CD4-positive, alpha-beta T cell (primary cell): Measurements from ENCODE around the gene TULP4. TPM values are rescaled to one million over a fixed set of nuclear protein-coding genes. Genes with fewer than 3 reads are reported as not detected.

Experiments
- ATAC-seq: fragments of 200-7000 bp; cut with Tn5 transposase; one replicate; pipeline ENCODE4 v1.10.0; 2022; ENCODE audit warnings: mild to moderate bottlenecking; ENCODE audit not compliant: poor library complexity
- CTCF ChIA-PET: fragments of 350-600 bp; sonication (Branson Sonifier 250); formaldehyde crosslinking; loops from one replicate; lab custom pipeline; 2021; ENCODE audit warnings: antibody characterized with exemption, inconsistent platforms; lab: Charles Lee
- POLR2A ChIA-PET: fragments of 350-600 bp; sonication (Branson Sonifier 250); formaldehyde crosslinking; loops from one replicate; lab custom pipeline; 2021; ENCODE audit warnings: antibody characterized with exemption, inconsistent platforms; lab: Charles Lee
- DNase-seq, 14 experiments: peaks; one replicate each; pipeline ENCODE4 v3.0.0-alpha.2; 2013 to 2020; ENCODE audit warnings: mixed read lengths in 2 of 14
- H3K27ac ChIP-seq, 2 donors: one replicate each; pipeline versions ENCODE4 v1.5.1 to v1.7.0; 2013; ENCODE audit warnings: low read length in 2 of 2, low read depth in 1 of 2, mild to moderate bottlenecking in 1 of 2
- H3K27me3 ChIP-seq, 2 experiments: 1 replicate in 1 of 2; 2 replicates in 1 of 2; pipeline versions ENCODE4 v1.6.1 to v1.7.0; 2013; ENCODE audit warnings: low read length in 2 of 2, control low read depth in 1 of 2, mild to moderate bottlenecking in 1 of 2, moderate library complexity in 1 of 2; ENCODE audit not compliant: insufficient read depth in 2 of 2, control insufficient read depth in 1 of 2
- H3K36me3 ChIP-seq: one replicate; pipeline ENCODE4 v1.6.1; 2013; ENCODE audit warnings: low read length, control low read depth; ENCODE audit not compliant: insufficient read depth
- H3K4me1 ChIP-seq: one replicate; pipeline ENCODE4 v1.6.1; 2013; ENCODE audit warnings: low read length, control low read depth; ENCODE audit not compliant: insufficient read depth
- H3K4me3 ChIP-seq: one replicate; pipeline ENCODE4 v1.5.1; 2013; ENCODE audit warnings: mild to moderate bottlenecking, low read length, moderate library complexity
- H3K9me3 ChIP-seq, 2 experiments: 1 replicate in 1 of 2; 2 replicates in 1 of 2; pipeline versions ENCODE4 v1.6.1 to v1.7.0; 2013; ENCODE audit warnings: low read length in 2 of 2, mild to moderate bottlenecking in 2 of 2, control low read depth in 1 of 2, moderate library complexity in 1 of 2; ENCODE audit not compliant: control insufficient read depth in 1 of 2, insufficient read depth in 1 of 2
- H3K27ac Mint-ChIP-seq: one replicate; pipeline ENCODE4 v1.8.0; 2020; ENCODE audit warnings: mixed read lengths
- H3K27me3 Mint-ChIP-seq: one replicate; pipeline ENCODE4 v1.8.0; 2021; ENCODE audit warnings: mixed read lengths
- H3K36me3 Mint-ChIP-seq: one replicate; pipeline ENCODE4 v1.8.0; 2021; ENCODE audit warnings: low read depth, mixed read lengths
- H3K4me1 Mint-ChIP-seq: one replicate; pipeline ENCODE4 v1.8.0; 2021; ENCODE audit warnings: low read depth, mixed read lengths
- H3K4me3 Mint-ChIP-seq: one replicate; pipeline ENCODE4 v1.8.0; 2020; ENCODE audit warnings: mild to moderate bottlenecking, mixed read lengths
- H3K9me3 Mint-ChIP-seq: one replicate; pipeline ENCODE4 v1.8.0; 2020; ENCODE audit warnings: mixed read lengths
- intact Hi-C, 2 experiments: fragments of 100-400 bp; cut with DNase I in 1 of 2; cut with micrococcal nuclease in 1 of 2; formaldehyde crosslinking; loops; one replicate each; pipeline versions ENCODE4 v1.15.1 to v1.9.0; 2023 to 2025; cut with DNase I, micrococcal nuclease
- total RNA-seq, 174 experiments: library from RNA in 2 of 174; stranded (reverse) in 2 of 174; gene quantifications; one replicate each; pipeline ENCODE4 v1.2.3 and lab custom pipeline; 2021 to 2026
- TF ChIP-seq, protein P1 (sequence below): fragments of 200-600 bp; IDR thresholded peaks from one replicate; pipeline ENCODE4 v1.8.0; 2022; ENCODE audit warnings: antibody characterized with exemption, mild to moderate bottlenecking

Gene TULP4
- total RNA-seq, 2 experiments from 2014 or later, result 66.1 to 68.2 TPM

DNA sequence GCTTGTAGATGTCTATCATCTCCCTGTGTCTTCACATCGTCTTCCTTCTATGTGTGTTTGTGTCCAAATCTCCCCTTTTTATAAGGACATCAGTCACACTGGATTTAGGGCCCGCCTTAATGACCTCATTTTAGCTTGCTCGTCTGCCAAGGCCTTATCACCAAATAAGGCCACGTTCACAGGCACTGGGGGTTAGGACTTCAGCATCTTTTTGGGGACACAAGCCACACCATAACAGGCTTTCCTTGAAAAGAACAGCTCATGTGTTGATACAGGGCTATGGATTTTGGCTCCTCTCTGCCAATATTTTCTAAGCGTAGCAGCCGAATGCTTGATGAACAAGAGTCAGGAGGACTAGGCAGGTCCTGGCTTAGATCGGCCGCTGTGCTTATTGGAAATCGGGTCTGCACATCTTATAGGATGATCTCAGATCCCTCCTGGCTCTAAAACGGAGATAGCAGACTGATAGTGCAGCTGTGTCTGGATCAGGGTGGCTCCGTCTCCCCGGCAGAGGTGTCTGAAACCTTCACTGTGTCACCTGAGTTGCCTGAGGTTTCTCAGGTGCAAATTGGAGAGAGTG, 231.4 kb downstream of the TULP4 start:
- Mint-ChIP-seq H3K36me3 (no peaks in the 10 kb centered on the region), H3K27ac (no peak overlapping the region), H3K4me1 (peaks cover under 1% of the 10 kb centered on the region), H3K9me3 (no peaks in the 10 kb centered on the region), H3K27me3 (peaks cover 44% of the 10 kb centered on the region), H3K4me3 (no peak overlapping the region)
- no peaks in the 10 kb centered on the region for H3K36me3 ChIP-seq
- H3K4me1 ChIP-seq, result no peaks in the 10 kb centered on the region
- CTCF ChIA-PET, result interaction anchor here (0.6 kb wide), 1 partner anchor 103 kb away, joined by 3 read pairs; no protein-coding TSS in a partner anchor
- TF ChIP-seq, protein P1, sequence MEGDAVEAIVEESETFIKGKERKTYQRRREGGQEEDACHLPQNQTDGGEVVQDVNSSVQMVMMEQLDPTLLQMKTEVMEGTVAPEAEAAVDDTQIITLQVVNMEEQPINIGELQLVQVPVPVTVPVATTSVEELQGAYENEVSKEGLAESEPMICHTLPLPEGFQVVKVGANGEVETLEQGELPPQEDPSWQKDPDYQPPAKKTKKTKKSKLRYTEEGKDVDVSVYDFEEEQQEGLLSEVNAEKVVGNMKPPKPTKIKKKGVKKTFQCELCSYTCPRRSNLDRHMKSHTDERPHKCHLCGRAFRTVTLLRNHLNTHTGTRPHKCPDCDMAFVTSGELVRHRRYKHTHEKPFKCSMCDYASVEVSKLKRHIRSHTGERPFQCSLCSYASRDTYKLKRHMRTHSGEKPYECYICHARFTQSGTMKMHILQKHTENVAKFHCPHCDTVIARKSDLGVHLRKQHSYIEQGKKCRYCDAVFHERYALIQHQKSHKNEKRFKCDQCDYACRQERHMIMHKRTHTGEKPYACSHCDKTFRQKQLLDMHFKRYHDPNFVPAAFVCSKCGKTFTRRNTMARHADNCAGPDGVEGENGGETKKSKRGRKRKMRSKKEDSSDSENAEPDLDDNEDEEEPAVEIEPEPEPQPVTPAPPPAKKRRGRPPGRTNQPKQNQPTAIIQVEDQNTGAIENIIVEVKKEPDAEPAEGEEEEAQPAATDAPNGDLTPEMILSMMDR, result no peak
- intact Hi-C loops, result no loop called here
- H3K4me3 ChIP-seq, result no peak overlapping the region
- no peaks in the 10 kb centered on the region for H3K9me3 ChIP-seq
- DNase-seq (no peak), ATAC-seq (no peak)
- H3K27ac ChIP-seq, result no peak overlapping the region
- POLR2A ChIA-PET, result interaction anchor here (0.8 kb wide), 1 partner anchor 9 kb away, joined by 6 read pairs; no protein-coding TSS in a partner anchor
- H3K27me3 ChIP-seq, result peaks cover 0 to 4% of the 10 kb centered on the region in 2 experiments

DNA sequence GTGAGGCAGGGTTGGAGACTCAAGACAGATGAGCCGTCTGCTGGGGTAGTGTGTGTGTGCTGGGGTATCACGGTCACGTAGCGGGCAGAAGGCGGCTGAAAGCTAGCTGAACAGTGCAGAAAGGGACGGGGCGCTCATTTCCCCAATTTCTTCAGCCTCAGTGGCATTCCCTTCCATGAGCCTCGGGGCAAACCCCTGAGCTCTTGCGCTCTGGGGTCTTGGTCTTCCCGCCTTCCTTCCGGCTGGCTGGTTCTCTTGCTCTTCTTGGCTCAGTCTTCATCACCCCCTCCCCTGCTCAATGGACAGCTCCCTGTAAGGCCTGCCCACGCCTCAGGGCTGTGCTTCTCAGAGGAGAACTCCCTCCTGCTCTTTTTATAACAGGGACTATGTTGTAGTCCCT, 232.2 kb downstream of the TULP4 start:
- intact Hi-C loops, result no loop called here
- Mint-ChIP-seq H3K4me3 (no peak overlapping the region), H3K27me3 (peaks cover 39% of the 10 kb centered on the region), H3K9me3 (no peaks in the 10 kb centered on the region), H3K4me1 (no peaks in the 10 kb centered on the region), H3K27ac (no peak overlapping the region), H3K36me3 (no peaks in the 10 kb centered on the region)
- ChIA-PET POLR2A (no interaction called here), CTCF (no interaction called here)
- no peaks in the 10 kb centered on the region for H3K36me3 ChIP-seq
- H3K27me3 ChIP-seq, result no peaks in the 10 kb centered on the region
- no peaks in the 10 kb centered on the region for H3K9me3 ChIP-seq
- no peaks in the 10 kb centered on the region for H3K4me1 ChIP-seq
- TF ChIP-seq, protein P1, result no peak
- no peak overlapping the region for H3K27ac ChIP-seq
- no peak for ATAC-seq
- no peak for DNase-seq
- H3K4me3 ChIP-seq, result no peak overlapping the region

DNA sequence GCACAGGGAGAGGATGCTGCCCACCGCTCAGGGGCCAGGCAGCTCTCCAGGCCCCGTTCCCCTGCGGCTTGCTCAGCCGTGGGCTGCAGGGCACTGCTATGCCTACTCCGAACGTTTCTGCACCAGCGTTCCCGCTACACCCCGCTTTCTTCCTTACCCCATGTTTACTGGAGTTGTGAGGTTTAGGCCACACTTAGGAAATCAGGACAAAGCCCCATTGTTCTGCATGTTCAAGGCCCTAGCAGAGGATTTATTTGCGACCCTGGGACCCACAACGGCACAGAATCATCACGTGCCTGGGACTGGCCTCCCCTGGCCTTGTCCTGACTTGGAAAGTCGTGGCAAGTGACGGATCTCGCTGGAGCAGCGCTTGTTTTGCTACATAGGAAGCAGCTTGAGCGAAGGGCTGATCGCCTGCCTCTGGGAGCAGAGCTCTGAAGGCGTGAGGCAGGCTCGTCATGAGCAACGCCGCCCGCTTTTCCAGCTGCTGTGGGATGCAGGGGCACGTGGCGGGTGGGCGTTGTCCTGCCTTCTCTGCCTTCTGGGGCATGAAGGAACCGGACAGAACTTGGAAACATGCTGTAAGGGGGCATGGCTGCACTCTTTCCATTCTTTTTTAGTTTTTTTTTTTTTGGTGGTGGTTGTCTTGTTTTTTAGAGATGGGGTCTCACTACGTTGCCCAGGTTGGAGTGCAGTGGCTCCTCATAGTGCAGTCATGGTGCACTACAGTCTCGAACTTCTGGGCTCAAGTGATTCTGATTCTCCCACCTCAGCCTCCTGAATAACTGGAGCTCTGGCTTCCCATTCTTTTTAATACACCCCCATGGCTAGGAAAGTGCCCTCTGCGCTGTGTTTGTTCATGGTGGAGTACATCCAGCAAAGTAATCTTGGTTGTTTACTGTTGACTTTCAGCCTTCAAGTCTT, 233.0 kb downstream of the TULP4 start:
- ChIA-PET CTCF (no interaction called here), POLR2A (no interaction called here)
- TF ChIP-seq, protein P1, result no peak
- no peak for DNase-seq
- H3K36me3 Mint-ChIP-seq, result no peaks in the 10 kb centered on the region
- no peaks in the 10 kb centered on the region for H3K4me1 ChIP-seq
- no peak overlapping the region for H3K4me3 ChIP-seq
- H3K27ac ChIP-seq, result no peak overlapping the region
- peaks cover 31% of the 10 kb centered on the region for H3K27me3 Mint-ChIP-seq
- no peaks in the 10 kb centered on the region for H3K9me3 Mint-ChIP-seq
- H3K36me3 ChIP-seq, result no peaks in the 10 kb centered on the region
- no peak for ATAC-seq
- H3K27ac Mint-ChIP-seq, result no peak overlapping the region
- no peaks in the 10 kb centered on the region for H3K4me1 Mint-ChIP-seq
- H3K4me3 Mint-ChIP-seq, result no peak overlapping the region
- no peaks in the 10 kb centered on the region for H3K9me3 ChIP-seq
- no peaks in the 10 kb centered on the region for H3K27me3 ChIP-seq
- intact Hi-C loops, result no loop called here
